Spleen (tissue), 11 donors: ENCODE results near the gene PDGFC. TPM values are rescaled to one million over a fixed set of nuclear protein-coding genes. Genes with fewer than 3 reads are reported as not detected.

Experiments used
- DNase-seq: peaks from one replicate; pipeline ENCODE4 v3.0.0-alpha.2; 2020
- H3K27ac ChIP-seq, 8 donors: fragments of 200-600 bp; sonication (generic) in 7 of 8; 1 replicate in 4 of 8; 2 replicates in 4 of 8; pipeline versions ENCODE4 v1.5.0 to v1.8.0; 2016 to 2021; ENCODE audit warnings: inconsistent platforms in 4 of 8, mild to moderate bottlenecking in 4 of 8, moderate library complexity in 1 of 8
- H3K27me3 ChIP-seq, 7 donors: fragments of 200-600 bp; sonication (generic) in 6 of 7; replicated peaks in 1 of 7; 1 replicate in 4 of 7; 2 replicates in 3 of 7; pipeline versions ENCODE4 v1.5.0 to v1.8.0; 2016 to 2021; ENCODE audit warnings: inconsistent platforms in 3 of 7, mild to moderate bottlenecking in 1 of 7
- H3K36me3 ChIP-seq, 6 donors: fragments of 200-600 bp; sonication (generic) in 5 of 6; 1 replicate in 4 of 6; 2 replicates in 2 of 6; pipeline versions ENCODE4 v1.5.0 to v1.8.0; 2016 to 2021; ENCODE audit warnings: inconsistent platforms in 2 of 6
- H3K4me1 ChIP-seq, 6 donors: fragments of 200-600 bp; sonication (generic) in 5 of 6; 1 replicate in 3 of 6; 2 replicates in 3 of 6; pipeline versions ENCODE4 v1.5.0 to v1.8.0; 2016 to 2021; ENCODE audit warnings: inconsistent platforms in 3 of 6
- H3K4me3 ChIP-seq, 8 donors: fragments of 200-600 bp; sonication (generic) in 7 of 8; 1 replicate in 4 of 8; 2 replicates in 4 of 8; pipeline versions ENCODE4 v1.5.0 to v1.8.0; 2016 to 2021; ENCODE audit warnings: inconsistent platforms in 4 of 8, mild to moderate bottlenecking in 4 of 8, moderate library complexity in 2 of 8
- H3K9me3 ChIP-seq, 8 donors: fragments of 200-600 bp; sonication (generic) in 7 of 8; 1 replicate in 4 of 8; 2 replicates in 4 of 8; pipeline versions ENCODE4 v1.5.0 to v1.8.0; 2016 to 2021; ENCODE audit warnings: inconsistent platforms in 4 of 8
- CTCF ChIP-seq, 11 experiments: fragments of 200-600 bp in 7 of 11; fragments of 450-650 bp in 4 of 11; sonication (generic) in 4 of 11; IDR thresholded peaks in 8 of 11; conservative IDR thresholded peaks in 3 of 11; 1 replicate in 7 of 11; 2 replicates in 4 of 11; pipeline versions ENCODE4 v1.4.0 to v1.8.0; 2016 to 2021; ENCODE audit warnings: antibody characterized with exemption in 11 of 11, inconsistent platforms in 4 of 11, mild to moderate bottlenecking in 1 of 11
- POLR2A ChIP-seq, 3 donors: fragments of 450-650 bp; IDR thresholded peaks; one replicate each; pipeline ENCODE4 v1.5.1; 2017; ENCODE audit warnings: antibody characterized with exemption in 3 of 3, mild to moderate bottlenecking in 1 of 3
- POLR2AphosphoS5 ChIP-seq, 3 donors: sonication (generic); formaldehyde crosslinking; IDR thresholded peaks; one replicate each; pipeline ENCODE4 v1.5.1; 2017; ENCODE audit warnings: antibody characterized with exemption in 3 of 3
- WGBS, 5 donors: extraction: QIAGEN DNeasy Blood & Tissue Kit in 3 of 5; methylation state at CpG; one replicate each; pipeline versions ENCODE4 v1.1.5 to v1.1.7; 2013 to 2018; 5-methylcytosine and 5-hydroxymethylcytosine counted together
- intact Hi-C: fragments of 100-400 bp; cut with DNase I; formaldehyde crosslinking; loops from one replicate; pipeline ENCODE4 v1.15.0; 2023; ENCODE audit warnings: low total_unique reads
- polyA plus RNA-seq, 3 donors: library from polyadenylated mRNA; stranded (reverse); fragments of 200-250 nt; gene quantifications; one replicate each; pipeline ENCODE4 v1.2.1, GENCODE V29; 2013
- total RNA-seq, 7 donors: library from RNA; depleted of rRNA in 3 of 7; stranded (reverse); fragments of >200 nt in 3 of 7; fragmentation: NEBNext Ultra II Directional in 4 of 7; extraction: Animal tissue kit (Norgen Biotek cat#: 25700) in 4 of 7; gene quantifications; one replicate each; pipeline versions ENCODE4 v1.1.0 to v1.2.1, GENCODE V29; 2016 to 2021
- donor health status: healthy with polysubstance abuse.
- donor health status: DM: no; HTN: no; CAD: no; lungs with moderate emphysema.
- donor health status: DM: no; HTN: no; CAD: no.
- donor health status: Bipolar disorder and iron deficiency.
- donor health status: healthy.
- donor health status: DM: no; HTN: no; CAD: no.
- donor health status: DM: yes; HTN: yes; CAD: no.

PDGFC gene
- total and polyA plus RNA-seq, 10 donors, result 1.6 to 24.7 (median 14.8) TPM

- DNase-seq, result no peak
- no peak for TF ChIP-seq POLR2AphosphoS5 (IDR thresholded peaks at IDR 0.05)
- TF ChIP-seq CTCF (IDR thresholded peaks at IDR 0.05 in 8 of 11, conservative IDR thresholded peaks at IDR 0.05 in 3 of 11), result no peak
- TF ChIP-seq POLR2A (IDR thresholded peaks at IDR 0.05), result no peak
- H3K36me3 ChIP-seq, result no peaks in the 10 kb centered on the region
- H3K4me3 ChIP-seq, result no peak overlapping the region
- H3K4me1 ChIP-seq, result no peaks in the 10 kb centered on the region
- WGBS, 5 donors, result 85 to 93% (median 88%) methylated on average over 5 of the region's 5 CpGs
- no peak overlapping the region for H3K27ac ChIP-seq
- peaks cover 2 to 52% (median 36%) of the 10 kb centered on the region in 8 donors for H3K9me3 ChIP-seq
- intact Hi-C loops, result no loop called here
- H3K27me3 ChIP-seq, result no peaks in the 10 kb centered on the region
Measured at GRCh38 chr4:156838761-156839160, 132.8 kb downstream of the PDGFC start.

- 93 to 99% (median 97%) methylated on average over 2 of the region's 2 CpGs for WGBS, 5 donors
- Histone ChIP-seq H3K4me1 (no peaks in the 10 kb centered on the region), H3K36me3 (no peaks in the 10 kb centered on the region), H3K27me3 (no peaks in the 10 kb centered on the region), H3K4me3 (no peak overlapping the region), H3K27ac (no peak overlapping the region), H3K9me3 (peaks cover 2 to 52% (median 36%) of the 10 kb centered on the region in 8 donors)
- TF ChIP-seq CTCF (IDR thresholded peaks at IDR 0.05 in 8 of 11, conservative IDR thresholded peaks at IDR 0.05 in 3 of 11), result no peak
- no peak for TF ChIP-seq POLR2A (IDR thresholded peaks at IDR 0.05)
- no peak for TF ChIP-seq POLR2AphosphoS5 (IDR thresholded peaks at IDR 0.05)
- intact Hi-C loops, result no loop called here
- DNase-seq, result no peak
Measured at GRCh38 chr4:156837625-156838345, 133.8 kb downstream of the PDGFC start.

- Histone ChIP-seq H3K27ac (no peak overlapping the region), H3K4me1 (peaks cover 0 to 4% (median 0%) of the 10 kb centered on the region in 6 donors), H3K27me3 (no peaks in the 10 kb centered on the region), H3K4me3 (no peak overlapping the region), H3K9me3 (peaks cover 0 to 12% (median 3%) of the 10 kb centered on the region in 8 donors), H3K36me3 (no peaks in the 10 kb centered on the region)
- TF ChIP-seq POLR2A (IDR thresholded peaks at IDR 0.05) (no peak), CTCF (IDR thresholded peaks at IDR 0.05 in 8 of 11, conservative IDR thresholded peaks at IDR 0.05 in 3 of 11) (no peak), POLR2AphosphoS5 (IDR thresholded peaks at IDR 0.05) (no peak)
- 94 to 98% (median 95%) methylated on average over 3 of the region's 3 CpGs for WGBS, 5 donors
- intact Hi-C loops, result no loop called here
- DNase-seq, result no peak
Measured at GRCh38 chr4:156832886-156833285, 138.7 kb downstream of the PDGFC start.

GRCh38 chr4:156830351-156830750 is 141.2 kb downstream of the PDGFC start:
- 81 to 90% (median 86%) methylated on average over 4 of the region's 4 CpGs for WGBS, 5 donors
- no peak overlapping the region for H3K4me3 ChIP-seq
- intact Hi-C loops, result no loop called here
- H3K36me3 ChIP-seq, result no peaks in the 10 kb centered on the region
- no peaks in the 10 kb centered on the region for H3K9me3 ChIP-seq
- H3K27ac ChIP-seq, result no peak overlapping the region
- TF ChIP-seq POLR2A (IDR thresholded peaks at IDR 0.05) (no peak), CTCF (IDR thresholded peaks at IDR 0.05 in 8 of 11, conservative IDR thresholded peaks at IDR 0.05 in 3 of 11) (no peak), POLR2AphosphoS5 (IDR thresholded peaks at IDR 0.05) (no peak)
- no peaks in the 10 kb centered on the region for H3K27me3 ChIP-seq
- no peak for DNase-seq
- peaks cover 0 to 4% (median 0%) of the 10 kb centered on the region in 6 donors for H3K4me1 ChIP-seq
